ENCODE data around the gene PRPF40A.
"Not testable (repeated sequence)": the region's sequence is repeated elsewhere in the genome, so short reads cannot be mapped to it uniquely, and the experiment has no call there.

Gene PRPF40A

GRCh38 chr2:152723918-152724317, 6.7 kb upstream of the PRPF40A start:
- Histone ChIP-seq H3K9ac (ENCODE audit: low read depth, low read length, poor library complexity) (no peak overlapping the region), H2AFZ (ENCODE audit: low read length) (no peak overlapping the region), H2AK5ac (ENCODE audit: low read depth, low read length) (no peak overlapping the region), H2BK15ac (ENCODE audit: low read length) (no peak overlapping the region), H3K36me3 (replicated peaks in 1 of 2; ENCODE audit: control insufficient read depth in 2 of 2, insufficient read depth in 2 of 2, low read length in 2 of 2) (peaks cover 0 to 86% of the 10 kb centered on the region in 2 donors), H3K27ac (replicated peaks; ENCODE audit: low read length) (no peak overlapping the region), H3K4me1 (ENCODE audit: control insufficient read depth in 2 of 2, insufficient read depth in 1 of 2, low read depth in 1 of 2, low read length in 2 of 2) (peaks cover 3 to 7% of the 10 kb centered on the region in 2 donors), H4K91ac (ENCODE audit: low read depth, low read length, poor library complexity) (no peak overlapping the region), H3K27me3 (ENCODE audit: control insufficient read depth in 3 of 3, insufficient read depth in 3 of 3, low read depth in 1 of 3, low read length in 3 of 3) (no peaks in the 10 kb centered on the region), H3K4me3 (ENCODE audit: low read length in 2 of 2) (no peak overlapping the region), H3K4me2 (ENCODE audit: insufficient read depth, low read length, poor library complexity, severe bottlenecking) (no peak overlapping the region), H3K4ac (ENCODE audit: low read length) (no peak overlapping the region), H2BK12ac (ENCODE audit: low read length) (no peak overlapping the region), H2BK5ac (ENCODE audit: low read length) (no peak overlapping the region), H4K8ac (ENCODE audit: low read depth, low read length) (no peak overlapping the region), H2BK120ac (ENCODE audit: low read depth, low read length) (no peak overlapping the region), H3K23ac (ENCODE audit: low read depth, low read length, poor library complexity) (no peak overlapping the region), H3K18ac (ENCODE audit: low read length) (no peak overlapping the region), H3K14ac (ENCODE audit: low read length) (no peak overlapping the region), H3K9me3 (replicated peaks in 1 of 2; ENCODE audit: control insufficient read depth in 2 of 2, insufficient read depth in 1 of 2, low read depth in 1 of 2, low read length in 2 of 2) (no peaks in the 10 kb centered on the region), H3K79me1 (ENCODE audit: low read depth, low read length) (peaks cover 2% of the 10 kb centered on the region)
- no CpG with 5 or more reads among the region's 1 CpG for WGBS, 2 donors (ENCODE audit: extremely low coverage in 2 of 2, insufficient read length in 2 of 2, insufficient replicate concordance in 1 of 2)
- no peak for DNase-seq (ENCODE audit: low spot score)

DNA sequence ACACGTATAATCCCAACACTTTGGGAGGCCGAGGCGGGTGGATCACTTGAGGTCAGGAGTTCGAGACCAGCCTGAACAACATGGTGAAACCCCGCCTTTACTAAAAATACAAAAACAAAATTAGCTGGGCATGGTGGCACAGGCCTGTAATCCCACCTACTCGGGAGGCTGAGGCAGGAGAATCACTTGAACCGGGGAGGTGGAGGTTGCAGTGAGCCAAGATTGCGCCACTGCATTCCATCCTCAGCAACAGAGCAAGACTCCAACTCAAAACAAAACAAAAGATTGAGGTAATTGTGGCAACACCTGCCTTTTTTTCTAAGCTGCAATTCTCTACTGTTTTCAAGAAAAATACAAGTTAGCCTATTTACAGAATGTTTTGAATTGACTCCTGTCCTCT, 5.4 kb upstream of the PRPF40A start:
- not testable (repeated sequence) for H3K27ac ChIP-seq (replicated peaks; ENCODE audit: low read length); H3K79me1 ChIP-seq (ENCODE audit: low read depth, low read length); H3K14ac ChIP-seq (ENCODE audit: low read length); H4K8ac ChIP-seq (ENCODE audit: low read depth, low read length); H3K4me3 ChIP-seq (ENCODE audit: low read length in 2 of 2); H3K27me3 ChIP-seq (ENCODE audit: control insufficient read depth in 3 of 3, insufficient read depth in 3 of 3, low read depth in 1 of 3, low read length in 3 of 3); H3K18ac ChIP-seq (ENCODE audit: low read length); H2BK12ac ChIP-seq (ENCODE audit: low read length); H3K4me1 ChIP-seq (ENCODE audit: control insufficient read depth in 2 of 2, insufficient read depth in 1 of 2, low read depth in 1 of 2, low read length in 2 of 2); DNase-seq (ENCODE audit: low spot score); H3K4ac ChIP-seq (ENCODE audit: low read length); H3K4me2 ChIP-seq (ENCODE audit: insufficient read depth, low read length, poor library complexity, severe bottlenecking); H2BK5ac ChIP-seq (ENCODE audit: low read length); H4K91ac ChIP-seq (ENCODE audit: low read depth, low read length, poor library complexity); H3K9me3 ChIP-seq (replicated peaks in 1 of 2; ENCODE audit: control insufficient read depth in 2 of 2, insufficient read depth in 1 of 2, low read depth in 1 of 2, low read length in 2 of 2); H3K9ac ChIP-seq (ENCODE audit: low read depth, low read length, poor library complexity); H2AK5ac ChIP-seq (ENCODE audit: low read depth, low read length); H3K23ac ChIP-seq (ENCODE audit: low read depth, low read length, poor library complexity); H2AFZ ChIP-seq (ENCODE audit: low read length); H2BK15ac ChIP-seq (ENCODE audit: low read length); H2BK120ac ChIP-seq (ENCODE audit: low read depth, low read length)
- WGBS, 2 donors (ENCODE audit: extremely low coverage in 2 of 2, insufficient read length in 2 of 2, insufficient replicate concordance in 1 of 2), result no CpG with 5 or more reads among the region's 8 CpGs
- peaks cover 0 to 79% of the 10 kb centered on the region in 2 donors for H3K36me3 ChIP-seq (replicated peaks in 1 of 2; ENCODE audit: control insufficient read depth in 2 of 2, insufficient read depth in 2 of 2, low read length in 2 of 2)

GRCh38 chr2:152720794-152721193, 3.5 kb upstream of the PRPF40A start:
- H3K36me3 ChIP-seq (replicated peaks in 1 of 2; ENCODE audit: control insufficient read depth in 2 of 2, insufficient read depth in 2 of 2, low read length in 2 of 2), result peaks cover 0 to 61% of the 10 kb centered on the region in 2 donors
- no peak overlapping the region for H3K18ac ChIP-seq (ENCODE audit: low read length)
- no peak overlapping the region for H2AK5ac ChIP-seq (ENCODE audit: low read depth, low read length)
- no peak overlapping the region for H3K4ac ChIP-seq (ENCODE audit: low read length)
- no peak overlapping the region for H4K91ac ChIP-seq (ENCODE audit: low read depth, low read length, poor library complexity)
- no peak overlapping the region for H2BK120ac ChIP-seq (ENCODE audit: low read depth, low read length)
- no peak overlapping the region for H2AFZ ChIP-seq (ENCODE audit: low read length)
- H3K14ac ChIP-seq (ENCODE audit: low read length), result no peak overlapping the region
- H2BK5ac ChIP-seq (ENCODE audit: low read length), result no peak overlapping the region
- DNase-seq (ENCODE audit: low spot score), result no peak
- no peak overlapping the region for H4K8ac ChIP-seq (ENCODE audit: low read depth, low read length)
- H3K4me3 ChIP-seq (ENCODE audit: low read length in 2 of 2), result no peak overlapping the region
- no peak overlapping the region for H3K27ac ChIP-seq (replicated peaks; ENCODE audit: low read length)
- no peaks in the 10 kb centered on the region for H3K27me3 ChIP-seq (ENCODE audit: control insufficient read depth in 3 of 3, insufficient read depth in 3 of 3, low read depth in 1 of 3, low read length in 3 of 3)
- H3K23ac ChIP-seq (ENCODE audit: low read depth, low read length, poor library complexity), result no peak overlapping the region
- H3K4me1 ChIP-seq (ENCODE audit: control insufficient read depth in 2 of 2, insufficient read depth in 1 of 2, low read depth in 1 of 2, low read length in 2 of 2), result peaks cover 3 to 9% of the 10 kb centered on the region in 2 donors
- H3K4me2 ChIP-seq (ENCODE audit: insufficient read depth, low read length, poor library complexity, severe bottlenecking), result no peak overlapping the region
- H3K9me3 ChIP-seq (replicated peaks in 1 of 2; ENCODE audit: control insufficient read depth in 2 of 2, insufficient read depth in 1 of 2, low read depth in 1 of 2, low read length in 2 of 2), result no peaks in the 10 kb centered on the region
- H3K9ac ChIP-seq (ENCODE audit: low read depth, low read length, poor library complexity), result no peak overlapping the region
- no peak overlapping the region for H2BK15ac ChIP-seq (ENCODE audit: low read length)
- H3K79me1 ChIP-seq (ENCODE audit: low read depth, low read length), result peaks cover 2% of the 10 kb centered on the region
- no CpG with 5 or more reads among the region's 2 CpGs for WGBS, 2 donors (ENCODE audit: extremely low coverage in 2 of 2, insufficient read length in 2 of 2, insufficient replicate concordance in 1 of 2)
- no peak overlapping the region for H2BK12ac ChIP-seq (ENCODE audit: low read length)

GRCh38 chr2:152718909-152719645, 1.8 kb upstream of the PRPF40A start:
- Histone ChIP-seq H3K4ac (ENCODE audit: low read length) (no peak overlapping the region), H2BK120ac (ENCODE audit: low read depth, low read length) (no peak overlapping the region), H2BK12ac (ENCODE audit: low read length) (no peak overlapping the region), H3K18ac (ENCODE audit: low read length) (peak overlapping the region; percentile 94), H2BK15ac (ENCODE audit: low read length) (no peak overlapping the region), H3K4me2 (ENCODE audit: insufficient read depth, low read length, poor library complexity, severe bottlenecking) (peak overlapping the region; percentile 45), H2AK5ac (ENCODE audit: low read depth, low read length) (no peak overlapping the region), H2BK5ac (ENCODE audit: low read length) (peak overlapping the region; percentile 99), H3K4me1 (ENCODE audit: control insufficient read depth in 2 of 2, insufficient read depth in 1 of 2, low read depth in 1 of 2, low read length in 2 of 2) (peaks cover 3 to 9% of the 10 kb centered on the region in 2 donors), H3K14ac (ENCODE audit: low read length) (no peak overlapping the region), H3K27ac (replicated peaks; ENCODE audit: low read length) (peak overlapping the region; percentile 99), H4K8ac (ENCODE audit: low read depth, low read length) (no peak overlapping the region), H3K4me3 (ENCODE audit: low read length in 2 of 2) (peak overlapping the region; percentile 92 to 94), H2AFZ (ENCODE audit: low read length) (peak overlapping the region; percentile 97), H3K36me3 (replicated peaks in 1 of 2; ENCODE audit: control insufficient read depth in 2 of 2, insufficient read depth in 2 of 2, low read length in 2 of 2) (peaks cover 3 to 62% of the 10 kb centered on the region in 2 donors), H3K9me3 (replicated peaks in 1 of 2; ENCODE audit: control insufficient read depth in 2 of 2, insufficient read depth in 1 of 2, low read depth in 1 of 2, low read length in 2 of 2) (no peaks in the 10 kb centered on the region), H3K79me1 (ENCODE audit: low read depth, low read length) (peaks cover 2% of the 10 kb centered on the region), H3K9ac (ENCODE audit: low read depth, low read length, poor library complexity) (peak overlapping the region; percentile 94), H3K23ac (ENCODE audit: low read depth, low read length, poor library complexity) (peak overlapping the region; percentile 99), H3K27me3 (ENCODE audit: control insufficient read depth in 3 of 3, insufficient read depth in 3 of 3, low read depth in 1 of 3, low read length in 3 of 3) (no peaks in the 10 kb centered on the region), H4K91ac (ENCODE audit: low read depth, low read length, poor library complexity) (no peak overlapping the region)
- WGBS, 2 donors (ENCODE audit: extremely low coverage in 2 of 2, insufficient read length in 2 of 2, insufficient replicate concordance in 1 of 2), result no CpG with 5 or more reads among the region's 23 CpGs
- DNase-seq (ENCODE audit: low spot score), result peak; percentile 56
